PC-9 (cell line): ENCODE data around the gene KCNG1.

Source experiments
- EZH2 ChIP-seq: fragments of 200-600 bp; sonication (generic); IDR thresholded peaks from 2 replicates; pipeline ENCODE4 v1.8.0; 2017; ENCODE audit warnings: antibody characterized with exemption, low read depth
- TF ChIP-seq, protein P1 (sequence below): fragments of 200-600 bp; sonication (generic); conservative IDR thresholded peaks from 2 replicates; pipeline ENCODE4 v1.6.1; 2017; ENCODE audit warnings: mixed run types, antibody characterized with exemption, mild to moderate bottlenecking, moderate library complexity

- TF ChIP-seq, protein P1, sequence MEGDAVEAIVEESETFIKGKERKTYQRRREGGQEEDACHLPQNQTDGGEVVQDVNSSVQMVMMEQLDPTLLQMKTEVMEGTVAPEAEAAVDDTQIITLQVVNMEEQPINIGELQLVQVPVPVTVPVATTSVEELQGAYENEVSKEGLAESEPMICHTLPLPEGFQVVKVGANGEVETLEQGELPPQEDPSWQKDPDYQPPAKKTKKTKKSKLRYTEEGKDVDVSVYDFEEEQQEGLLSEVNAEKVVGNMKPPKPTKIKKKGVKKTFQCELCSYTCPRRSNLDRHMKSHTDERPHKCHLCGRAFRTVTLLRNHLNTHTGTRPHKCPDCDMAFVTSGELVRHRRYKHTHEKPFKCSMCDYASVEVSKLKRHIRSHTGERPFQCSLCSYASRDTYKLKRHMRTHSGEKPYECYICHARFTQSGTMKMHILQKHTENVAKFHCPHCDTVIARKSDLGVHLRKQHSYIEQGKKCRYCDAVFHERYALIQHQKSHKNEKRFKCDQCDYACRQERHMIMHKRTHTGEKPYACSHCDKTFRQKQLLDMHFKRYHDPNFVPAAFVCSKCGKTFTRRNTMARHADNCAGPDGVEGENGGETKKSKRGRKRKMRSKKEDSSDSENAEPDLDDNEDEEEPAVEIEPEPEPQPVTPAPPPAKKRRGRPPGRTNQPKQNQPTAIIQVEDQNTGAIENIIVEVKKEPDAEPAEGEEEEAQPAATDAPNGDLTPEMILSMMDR: no peak
- TF ChIP-seq EZH2: no peak
Observed at GRCh38 chr20:50969912-50970311, 53.0 kb downstream of the KCNG1 start.
